Measurements from ENCODE around the gene NUDT6. TPM values are rescaled to one million over a fixed set of nuclear protein-coding genes. Genes with fewer than 3 reads are reported as not detected.
"Not testable (repeated sequence)": the region's sequence is repeated elsewhere in the genome, so short reads cannot be mapped to it uniquely, and the experiment has no call there.

Gene NUDT6
- total RNA-seq, 1 experiment from 2014 or later = 4.0 TPM

GRCh38 chr4:122845066-122845465 lies 77.3 kb downstream of the NUDT6 start:
- H3K9ac ChIP-seq (ENCODE audit: extremely low read depth, insufficient read length, low read length) = no peak overlapping the region
- peaks cover 2% of the 10 kb centered on the region for H3K79me1 ChIP-seq (ENCODE audit: insufficient read depth, low read depth, low read length, poor library complexity, severe bottlenecking)
- H2BK20ac ChIP-seq (ENCODE audit: low read depth, low read length, poor library complexity, severe bottlenecking) = no peak overlapping the region
- H2BK15ac ChIP-seq (ENCODE audit: low read depth, low read length) = no peak overlapping the region
- H3K4me2 ChIP-seq (ENCODE audit: insufficient read depth, insufficient read length, low read length) = no peak overlapping the region
- H2BK5ac ChIP-seq (ENCODE audit: insufficient read length, low read length) = no peak overlapping the region
- Mint-ChIP-seq H3K4me3 (no peak overlapping the region), H3K27me3 (ENCODE audit: low read depth) (no peaks in the 10 kb centered on the region), H3K27ac (peak overlapping the region in 1 of 3 experiments; percentile 69; a peak in 1 of 7 replicates), H3K36me3 (ENCODE audit: insufficient read depth in 1 of 3, low read depth in 3 of 3) (peaks cover 37 to 70% (median 70%) of the 10 kb centered on the region in 3 experiments), H3K9me3 (peaks cover 0 to 6% of the 10 kb centered on the region in 2 experiments; a peak in 3 of 5 replicates), H3K4me1 (peaks cover 71 to 88% of the 10 kb centered on the region in 2 experiments)
- WGBS (ENCODE audit: extremely low coverage, insufficient read length, low lambda C conversion rate) = no CpG with 5 or more reads among the region's 3 CpGs
- no peak overlapping the region for H2AFZ ChIP-seq (ENCODE audit: low read length)
- H2BK12ac ChIP-seq (ENCODE audit: insufficient read length, low read depth, low read length) = no peak overlapping the region
- H3K9me3 ChIP-seq (ENCODE audit: control insufficient read depth, low read depth, low read length) = no peaks in the 10 kb centered on the region
- no peak overlapping the region for H4K91ac ChIP-seq (ENCODE audit: insufficient read length, low read depth, low read length)
- H3K79me2 ChIP-seq (ENCODE audit: insufficient read depth, low read length) = peaks cover 65% of the 10 kb centered on the region
- no peak for TF ChIP-seq CTCF (conservative IDR thresholded peaks at IDR 0.05)
- no peak overlapping the region for H3K27ac ChIP-seq (ENCODE audit: insufficient read length, low read depth, low read length)
- no peak overlapping the region for H2AK5ac ChIP-seq (ENCODE audit: insufficient read length, low read length)
- no peak overlapping the region for H3K14ac ChIP-seq (ENCODE audit: insufficient read depth, low read length)
- H4K20me1 ChIP-seq (ENCODE audit: control insufficient read depth, insufficient read depth, insufficient read length) = peaks cover 3% of the 10 kb centered on the region
- H2BK120ac ChIP-seq (ENCODE audit: low read depth, low read length, poor library complexity, severe bottlenecking) = no peak overlapping the region
- DNase-seq = no peak
- no peak overlapping the region for H4K5ac ChIP-seq (ENCODE audit: insufficient read length, low read depth, low read length)
- H3K18ac ChIP-seq (ENCODE audit: insufficient read length, low read depth, low read length) = no peak overlapping the region
- H3K4me1 ChIP-seq (ENCODE audit: insufficient read depth, low read length) = peaks cover 21% of the 10 kb centered on the region; the same call in 1 of the 2 replicates
- no peak overlapping the region for H3K56ac ChIP-seq (ENCODE audit: insufficient read length, low read depth, low read length)
- H3K4ac ChIP-seq (ENCODE audit: low read depth, low read length) = no peak overlapping the region
- H3K23me2 ChIP-seq (ENCODE audit: insufficient read length, low read depth, low read length, poor library complexity, severe bottlenecking) = no peaks in the 10 kb centered on the region
- no peak overlapping the region for H4K8ac ChIP-seq (replicated peaks; ENCODE audit: insufficient read length, low read depth, low read length)
- no peak overlapping the region for H3K23ac ChIP-seq (ENCODE audit: insufficient read length, low read depth, low read length)
- H3K27me3 ChIP-seq (ENCODE audit: insufficient read depth, low read length) = no peaks in the 10 kb centered on the region
- H3T11ph ChIP-seq (ENCODE audit: low read length) = no peak overlapping the region

- not testable (repeated sequence) for H3K23ac ChIP-seq (ENCODE audit: insufficient read length, low read depth, low read length); H2AFZ ChIP-seq (ENCODE audit: low read length); H2BK15ac ChIP-seq (ENCODE audit: low read depth, low read length); H3K79me1 ChIP-seq (ENCODE audit: insufficient read depth, low read depth, low read length, poor library complexity, severe bottlenecking); H4K8ac ChIP-seq (replicated peaks; ENCODE audit: insufficient read length, low read depth, low read length); H4K91ac ChIP-seq (ENCODE audit: insufficient read length, low read depth, low read length); H3K9me3 ChIP-seq (ENCODE audit: control insufficient read depth, low read depth, low read length); H2BK120ac ChIP-seq (ENCODE audit: low read depth, low read length, poor library complexity, severe bottlenecking); H3K27ac ChIP-seq (ENCODE audit: insufficient read length, low read depth, low read length); DNase-seq; H2BK5ac ChIP-seq (ENCODE audit: insufficient read length, low read length); H3K9me3 Mint-ChIP-seq; H3K4me3 Mint-ChIP-seq; H2BK12ac ChIP-seq (ENCODE audit: insufficient read length, low read depth, low read length); H3K23me2 ChIP-seq (ENCODE audit: insufficient read length, low read depth, low read length, poor library complexity, severe bottlenecking); H3K18ac ChIP-seq (ENCODE audit: insufficient read length, low read depth, low read length); H3K4me2 ChIP-seq (ENCODE audit: insufficient read depth, insufficient read length, low read length); H2BK20ac ChIP-seq (ENCODE audit: low read depth, low read length, poor library complexity, severe bottlenecking); H4K5ac ChIP-seq (ENCODE audit: insufficient read length, low read depth, low read length); H3T11ph ChIP-seq (ENCODE audit: low read length); H3K27me3 ChIP-seq (ENCODE audit: insufficient read depth, low read length); H3K27me3 Mint-ChIP-seq (ENCODE audit: low read depth); H2AK5ac ChIP-seq (ENCODE audit: insufficient read length, low read length); H3K9ac ChIP-seq (ENCODE audit: extremely low read depth, insufficient read length, low read length); H3K56ac ChIP-seq (ENCODE audit: insufficient read length, low read depth, low read length); H4K20me1 ChIP-seq (ENCODE audit: control insufficient read depth, insufficient read depth, insufficient read length); H3K14ac ChIP-seq (ENCODE audit: insufficient read depth, low read length); H3K4ac ChIP-seq (ENCODE audit: low read depth, low read length)
- Mint-ChIP-seq H3K27ac (peak overlapping the region in 1 of 3 experiments; percentile 67; a peak in 2 of 7 replicates), H3K4me1 (peaks cover 71 to 89% of the 10 kb centered on the region in 2 experiments), H3K36me3 (ENCODE audit: insufficient read depth in 1 of 3, low read depth in 3 of 3) (peaks cover 44 to 77% (median 74%) of the 10 kb centered on the region in 3 experiments)
- no CpG with 5 or more reads among the region's 1 CpG for WGBS (ENCODE audit: extremely low coverage, insufficient read length, low lambda C conversion rate)
- Histone ChIP-seq H3K4me1 (ENCODE audit: insufficient read depth, low read length) (peaks cover 23% of the 10 kb centered on the region; the same call in 1 of the 2 replicates), H3K79me2 (ENCODE audit: insufficient read depth, low read length) (peaks cover 69% of the 10 kb centered on the region)
These were observed 78.0 kb downstream of the NUDT6 start for GRCh38 chr4:122844391-122844790.
